AG04450 (cell line): ENCODE results near the gene SNAP23. TPM values are rescaled to one million over a fixed set of nuclear protein-coding genes. Genes with fewer than 3 reads are reported as not detected.
A peak's percentile ranks its signal among the peaks of the same experiment; 100 is the strongest.

ENCODE experiments used
- CTCF ChIA-PET: fragments of 300-600, 350-600 bp; formaldehyde crosslinking; extraction: SDS; loops from one replicate; lab custom pipeline; 2022; ENCODE audit warnings: antibody characterized with exemption, inconsistent platforms; lab: Charles Lee
- POLR2A ChIA-PET: fragments of 350-600 bp; formaldehyde crosslinking; extraction: SDS; loops from one replicate; lab custom pipeline; 2021; ENCODE audit warnings: antibody characterized with exemption, inconsistent platforms; lab: Yijun Ruan, JAX
- DNase-seq: peaks from one replicate; pipeline ENCODE4 v3.0.0-alpha.2; 2011; ENCODE audit warnings: low read depth, low spot score
- H3K27ac ChIP-seq: one replicate; pipeline ENCODE4 v1.5.1; 2012; ENCODE audit warnings: low read depth, low read length, control low read depth
- H3K27me3 ChIP-seq: one replicate; pipeline ENCODE4 v1.6.0; 2012; ENCODE audit warnings: low read length; ENCODE audit not compliant: control insufficient read depth, insufficient read depth
- H3K4me3 ChIP-seq: 2 replicates; pipeline ENCODE4 v1.5.1; 2011; ENCODE audit warnings: mild to moderate bottlenecking, low read depth, low read length, control low read depth
- H3K9me3 ChIP-seq: 2 replicates; pipeline ENCODE4 v1.5.1; 2012; ENCODE audit warnings: low read length; ENCODE audit not compliant: control insufficient read depth, insufficient read depth
- polyA plus RNA-seq: library from polyadenylated mRNA; depleted of rRNA; stranded (reverse); fragments of >200 nt; gene quantifications from 2 replicates; pipeline ENCODE4 v1.2.3, GENCODE V29; 2011
- TF ChIP-seq, protein P1 (sequence below): IDR thresholded peaks from 2 replicates; pipeline ENCODE4 v1.5.1; 2011; ENCODE audit warnings: low read depth, low read length, control low read depth, inconsistent platforms

The SNAP23 gene
- polyA plus RNA-seq, 1 experiment, result 83.7 TPM

DNA sequence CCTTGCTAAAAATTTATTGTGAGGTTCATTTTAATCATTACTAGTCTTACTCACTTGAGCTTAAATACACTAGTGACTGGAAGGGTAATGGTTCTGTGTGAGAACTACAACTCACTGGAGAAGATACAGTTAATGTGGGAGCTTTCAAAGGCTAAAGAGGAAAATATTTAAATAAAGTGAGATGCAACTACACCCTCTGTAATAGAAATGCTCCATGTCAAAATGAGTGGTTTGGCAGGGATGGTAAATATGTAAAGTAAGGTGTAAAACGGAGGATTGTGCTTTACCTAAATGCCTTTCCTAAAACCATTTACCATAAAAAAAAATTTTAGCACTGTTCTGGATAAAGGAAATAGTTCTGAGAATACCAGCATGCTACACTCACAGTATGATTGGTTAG lies 37.8 kb downstream of the SNAP23 start:
- Histone ChIP-seq H3K9me3 (no peaks in the 10 kb centered on the region), H3K4me3 (no peak overlapping the region), H3K27me3 (no peaks in the 10 kb centered on the region), H3K27ac (no peak overlapping the region)
- POLR2A ChIA-PET, result interaction anchor here (1.2 kb wide), 1 partner anchor 42 kb away, joined by 3 read pairs; no protein-coding TSS in a partner anchor
- TF ChIP-seq, protein P1, sequence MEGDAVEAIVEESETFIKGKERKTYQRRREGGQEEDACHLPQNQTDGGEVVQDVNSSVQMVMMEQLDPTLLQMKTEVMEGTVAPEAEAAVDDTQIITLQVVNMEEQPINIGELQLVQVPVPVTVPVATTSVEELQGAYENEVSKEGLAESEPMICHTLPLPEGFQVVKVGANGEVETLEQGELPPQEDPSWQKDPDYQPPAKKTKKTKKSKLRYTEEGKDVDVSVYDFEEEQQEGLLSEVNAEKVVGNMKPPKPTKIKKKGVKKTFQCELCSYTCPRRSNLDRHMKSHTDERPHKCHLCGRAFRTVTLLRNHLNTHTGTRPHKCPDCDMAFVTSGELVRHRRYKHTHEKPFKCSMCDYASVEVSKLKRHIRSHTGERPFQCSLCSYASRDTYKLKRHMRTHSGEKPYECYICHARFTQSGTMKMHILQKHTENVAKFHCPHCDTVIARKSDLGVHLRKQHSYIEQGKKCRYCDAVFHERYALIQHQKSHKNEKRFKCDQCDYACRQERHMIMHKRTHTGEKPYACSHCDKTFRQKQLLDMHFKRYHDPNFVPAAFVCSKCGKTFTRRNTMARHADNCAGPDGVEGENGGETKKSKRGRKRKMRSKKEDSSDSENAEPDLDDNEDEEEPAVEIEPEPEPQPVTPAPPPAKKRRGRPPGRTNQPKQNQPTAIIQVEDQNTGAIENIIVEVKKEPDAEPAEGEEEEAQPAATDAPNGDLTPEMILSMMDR, result no peak
- DNase-seq, result no peak
- CTCF ChIA-PET, result no interaction called here

DNA sequence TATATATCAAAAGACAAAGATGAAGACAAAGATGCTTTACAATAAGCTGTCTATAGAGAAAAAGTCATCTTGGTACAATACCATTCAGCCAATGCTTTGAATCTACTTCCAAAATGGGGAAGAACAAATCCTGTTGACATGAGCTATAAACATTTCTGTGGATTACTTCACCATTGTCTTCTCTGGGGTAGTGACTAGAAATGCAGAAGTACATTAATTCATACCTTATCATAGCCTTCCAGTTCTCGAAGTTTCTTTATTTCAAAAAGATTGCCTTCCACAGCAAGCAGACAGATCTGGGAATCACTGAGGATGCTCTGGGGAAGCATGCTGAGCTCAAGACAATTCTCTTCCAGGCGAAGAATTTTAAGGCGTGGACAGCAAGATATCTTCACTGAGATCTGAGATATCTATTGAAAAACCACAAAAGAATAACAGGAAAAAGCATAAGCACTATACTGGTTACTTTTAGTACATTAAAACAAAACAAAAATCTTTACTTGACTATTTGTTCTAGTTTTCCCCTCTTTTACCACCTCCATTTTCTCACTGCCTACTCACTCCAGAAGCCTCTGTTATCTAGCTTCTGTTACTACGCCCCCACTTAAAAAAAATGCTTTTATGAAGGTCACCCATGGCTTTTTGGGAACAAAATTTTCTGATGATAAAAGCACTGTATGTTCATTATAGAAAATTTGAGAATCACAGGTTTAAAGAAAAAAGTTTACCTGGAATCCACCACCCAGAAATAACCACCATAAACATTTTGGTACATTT lies 49.6 kb downstream of the SNAP23 start:
- CTCF ChIA-PET, result interaction anchor here (0.8 kb wide), 1 partner anchor 48 kb away, joined by 3 read pairs; no protein-coding TSS in a partner anchor
- no peak overlapping the region for H3K4me3 ChIP-seq
- H3K27me3 ChIP-seq, result no peaks in the 10 kb centered on the region
- H3K27ac ChIP-seq, result no peak overlapping the region
- TF ChIP-seq, protein P1, result no peak
- POLR2A ChIA-PET, result no interaction called here
- no peak for DNase-seq
- H3K9me3 ChIP-seq, result no peaks in the 10 kb centered on the region; the same call in 1 of the 2 replicates

DNA sequence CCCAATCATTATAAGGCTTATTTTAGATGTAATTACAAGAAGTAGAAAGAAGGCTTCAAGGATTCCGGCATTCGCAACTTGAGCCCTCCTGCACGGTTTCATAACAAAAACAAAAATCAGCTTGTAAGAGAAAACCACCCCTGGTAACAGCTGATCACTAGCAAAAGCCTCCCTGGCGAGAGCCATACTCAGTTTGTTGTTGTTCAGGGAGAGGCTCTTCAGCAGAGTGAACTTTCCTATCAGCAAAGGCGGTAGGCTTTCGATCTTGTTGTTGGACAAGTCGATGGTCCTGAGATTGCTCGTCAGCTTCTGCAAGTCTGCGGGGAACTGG lies 52.4 kb downstream of the SNAP23 start:
- ChIA-PET CTCF (interaction anchor here (1.1 to 2.8 kb wide), 2 partner anchors 12 to 104 kb away, joined by 3 to 7 read pairs; no protein-coding TSS in a partner anchor), POLR2A (interaction anchor here (0.6 to 1.9 kb wide), 5 partner anchors 9 to 1579 kb away, joined by 3 to 8 read pairs (median 5); partner anchors contain the start of genes SNAP23 and ZNF106)
- Histone ChIP-seq H3K27me3 (no peaks in the 10 kb centered on the region), H3K4me3 (peak overlapping the region; percentile 100), H3K9me3 (no peaks in the 10 kb centered on the region; the same call in 1 of the 2 replicates), H3K27ac (peak overlapping the region; percentile 73)
- DNase-seq, result no peak
- TF ChIP-seq, protein P1, result no peak

DNA sequence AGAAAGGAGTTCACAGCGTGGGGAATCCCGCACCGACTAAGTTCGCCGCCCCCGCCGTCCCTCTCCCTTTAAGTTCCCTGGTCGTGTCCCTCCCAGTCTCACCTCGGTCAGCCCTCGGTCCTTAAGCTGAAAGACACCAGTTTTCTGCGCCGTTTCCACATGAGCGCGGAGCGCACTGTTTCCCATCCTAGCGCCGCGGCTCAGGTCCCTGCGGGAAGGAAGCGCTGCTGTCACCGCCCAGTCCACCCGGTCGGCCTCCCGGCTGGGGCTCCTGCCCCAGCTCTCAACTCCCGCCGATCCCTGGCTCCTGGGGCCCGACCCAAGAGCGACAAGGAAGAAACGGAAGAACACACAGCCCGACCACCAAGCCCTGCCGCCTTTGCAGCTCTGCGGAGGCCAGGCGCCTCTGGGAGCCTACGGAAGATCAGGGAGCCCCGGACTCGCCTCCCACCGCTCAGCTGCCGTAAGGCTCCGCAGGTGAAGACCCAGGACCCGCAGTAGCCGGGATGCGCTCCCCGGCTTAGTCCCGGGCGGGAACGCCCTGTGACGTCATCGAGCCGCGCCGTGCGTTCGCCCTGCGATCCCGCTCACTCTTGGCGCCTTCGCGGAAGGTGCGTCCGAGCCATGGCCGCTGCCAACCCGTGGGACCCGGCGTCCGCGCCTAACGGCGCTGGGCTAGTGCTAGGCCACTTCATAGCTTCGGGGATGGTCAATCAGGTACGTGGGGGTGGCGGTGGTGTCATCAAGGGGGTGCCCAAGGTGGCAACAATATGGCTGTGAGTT lies 53.0 kb downstream of the SNAP23 start, which contains the start of the genes HAUS2 and LRRC57:
Gene HAUS2, plus strand, starts transcription at position 590 of the 783 bp plus-strand sequence. Its CDS starts 35 bp downstream, at position 625.
Gene LRRC57, minus strand, starts transcription at position 545 of the 783 bp plus-strand sequence. Its CDS starts 359 bp downstream, at position 186.
- no peak for DNase-seq
- ChIA-PET POLR2A (interaction anchor here (1.1 to 1.9 kb wide), 4 partner anchors 10 to 57 kb away, joined by 3 to 5 read pairs (median 4); partner anchors contain the start of genes SNAP23 and ZNF106), CTCF (interaction anchor here (0.6 to 2.8 kb wide), 3 partner anchors 12 to 1660 kb away, joined by 3 to 7 read pairs (median 4); no protein-coding TSS in a partner anchor)
- H3K4me3 ChIP-seq, result peak within 1 kb of the TSS; percentile 100
- H3K9me3 ChIP-seq, result no peaks in the 10 kb centered on the region; the same call in 1 of the 2 replicates
- TF ChIP-seq, protein P1, result no peak
- no peaks in the 10 kb centered on the region for H3K27me3 ChIP-seq
- H3K27ac ChIP-seq, result peak within 1 kb of the TSS; percentile 73
